GM12891 (cell line): ENCODE data around the gene FDPS.

Experiments
- POLR2A ChIP-seq: IDR thresholded peaks from 2 replicates; pipeline ENCODE4 v1.6.1; 2011; ENCODE audit warnings: low read depth, low read length, control low read depth
- POLR2AphosphoS5 ChIP-seq: IDR thresholded peaks from 2 replicates; pipeline ENCODE4 v1.6.1; 2011; ENCODE audit warnings: low read depth, low read length, control low read depth
- SPI1 ChIP-seq: IDR thresholded peaks from 2 replicates; pipeline ENCODE4 v1.6.1; 2011; ENCODE audit warnings: low read depth, low read length, control low read depth
- TAF1 ChIP-seq: IDR thresholded peaks from 2 replicates; pipeline ENCODE4 v1.6.1; 2011; ENCODE audit warnings: low read depth, low read length, control low read depth

DNA sequence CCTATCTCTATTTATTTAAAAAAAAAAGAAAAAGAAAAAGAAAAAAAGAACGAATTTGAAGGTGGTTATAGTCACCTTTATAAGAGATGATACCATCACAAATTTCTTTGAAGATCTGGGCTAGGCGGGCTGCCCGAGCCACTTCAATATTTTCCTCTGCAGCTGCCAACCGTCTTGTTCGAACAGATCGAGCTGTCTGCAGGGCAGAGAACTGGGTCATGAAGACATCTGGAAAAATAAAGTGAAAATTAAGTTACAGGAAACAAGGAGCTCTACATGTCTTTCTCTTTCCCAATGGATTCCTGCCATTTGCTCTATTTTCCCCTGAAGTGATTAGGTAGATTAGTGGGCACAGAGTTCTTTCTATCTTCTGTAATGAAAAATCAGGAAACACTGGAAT, 44.0 kb downstream of the FDPS start:
- TF ChIP-seq POLR2A, result no peak
- TF ChIP-seq POLR2AphosphoS5, result no peak
- TF ChIP-seq TAF1, result no peak
- no peak for TF ChIP-seq SPI1
